H1 (cell line): ENCODE data around the gene VAT1L.

Experiments used
- CTCF ChIP-seq, 3 experiments: IDR thresholded peaks; 1 replicate in 2 of 3; 2 replicates in 1 of 3; pipeline versions ENCODE4 v1.5.1 to v1.6.1; 2011; ENCODE audit warnings: low read length in 3 of 3, mild to moderate bottlenecking in 3 of 3, inconsistent platforms in 2 of 3, low read depth in 1 of 3, moderate library complexity in 1 of 3; ENCODE audit not compliant: insufficient read depth in 1 of 3; ENCODE audit errors: control extremely low read depth in 1 of 3
- EZH2 ChIP-seq: fragments of 200-600 bp; sonication (generic); IDR thresholded peaks from 2 replicates; pipeline ENCODE4 v1.7.1; 2012; ENCODE audit warnings: low read depth, mild to moderate bottlenecking, moderate library complexity, low read length, inconsistent platforms; ENCODE audit not compliant: severe bottlenecking
- GABPA ChIP-seq: IDR thresholded peaks from 2 replicates; pipeline ENCODE4 v1.6.1; 2011; ENCODE audit warnings: mild to moderate bottlenecking, low read length, moderate library complexity, borderline replicate concordance; ENCODE audit not compliant: insufficient read depth
- HDAC2 ChIP-seq, 2 experiments: fragments of 300-600 bp in 1 of 2; sonication (generic) in 1 of 2; IDR thresholded peaks; 2 replicates each; pipeline ENCODE4 v1.6.1; 2011 to 2012; ENCODE audit warnings: low read depth in 2 of 2, low read length in 2 of 2, mild to moderate bottlenecking in 2 of 2, moderate library complexity in 2 of 2, borderline replicate concordance in 1 of 2, inconsistent platforms in 1 of 2
- JUN ChIP-seq: IDR thresholded peaks from 2 replicates; pipeline ENCODE4 v1.6.1; 2011; ENCODE audit warnings: low read depth, mild to moderate bottlenecking, improper control_type of control experiment, low read length
- KDM1A ChIP-seq: fragments of 200-600, 300-600 bp; sonication (generic); IDR thresholded peaks from 2 replicates; pipeline ENCODE4 v1.7.1; 2016; ENCODE audit warnings: mild to moderate bottlenecking, low read length, borderline replicate concordance
- NRF1 ChIP-seq: IDR thresholded peaks from 2 replicates; pipeline ENCODE4 v1.6.1; 2011; ENCODE audit warnings: mild to moderate bottlenecking, low read depth, low read length, improper control_type of control experiment
- POLR2A ChIP-seq, 2 experiments: IDR thresholded peaks; 1 replicate in 1 of 2; 2 replicates in 1 of 2; pipeline ENCODE4 v1.6.1; 2011; ENCODE audit warnings: low read depth in 2 of 2, low read length in 2 of 2, mild to moderate bottlenecking in 2 of 2; ENCODE audit errors: control extremely low read depth in 1 of 2
- RFX5 ChIP-seq: IDR thresholded peaks from 2 replicates; pipeline ENCODE4 v1.6.1; 2011; ENCODE audit warnings: low read depth, low read length, improper control_type of control experiment, borderline replicate concordance
- RXRA ChIP-seq: IDR thresholded peaks from 2 replicates; pipeline ENCODE4 v1.6.1; 2011; ENCODE audit warnings: low read depth, mild to moderate bottlenecking, low read length, moderate library complexity; ENCODE audit not compliant: insufficient read depth
- SP1 ChIP-seq: IDR thresholded peaks from 2 replicates; pipeline ENCODE4 v1.6.1; 2011; ENCODE audit warnings: low read depth, low read length
- SRF ChIP-seq: IDR thresholded peaks from 2 replicates; pipeline ENCODE4 v1.6.1; 2011; ENCODE audit warnings: mild to moderate bottlenecking, low read depth, low read length, moderate library complexity
- TEAD4 ChIP-seq: IDR thresholded peaks from 2 replicates; pipeline ENCODE4 v1.6.1; 2012; ENCODE audit warnings: low read depth, low read length, inconsistent platforms, mixed read lengths

GRCh38 chr16:77944631-77945030 is 156.3 kb downstream of the VAT1L start:
- no peak for TF ChIP-seq GABPA
- no peak for TF ChIP-seq CTCF (IDR thresholded peaks at IDR 0.05; ENCODE audit: control extremely low read depth in 1 of 3, insufficient read depth in 1 of 3, low read depth in 1 of 3, low read length in 3 of 3)
- no peak for TF ChIP-seq KDM1A
- TF ChIP-seq JUN = no peak
- no peak for TF ChIP-seq NRF1
- no peak for TF ChIP-seq TEAD4
- TF ChIP-seq POLR2A (IDR thresholded peaks at IDR 0.05; ENCODE audit: control extremely low read depth in 1 of 2, low read depth in 2 of 2, low read length in 2 of 2) = no peak
- no peak for TF ChIP-seq EZH2
- TF ChIP-seq RFX5 = no peak
- no peak for TF ChIP-seq RXRA
- no peak for TF ChIP-seq HDAC2 (IDR thresholded peaks at IDR 0.05; ENCODE audit: borderline replicate concordance in 1 of 2, low read depth in 2 of 2, low read length in 2 of 2)
- TF ChIP-seq SRF = no peak
- no peak for TF ChIP-seq SP1
